HG03460 (cell line): ENCODE results near the gene FOXA3.

Experiments
- ATAC-seq: cut with Tn5 transposase; IDR thresholded peaks from one replicate; pipeline ENCODE4 v1.9.1; 2021; ENCODE audit not compliant: unreplicated experiment

FOXA3 gene

GRCh38 chr19:45872095-45872919 lies 8.2 kb downstream of the FOXA3 start:
- ATAC-seq: no peak

GRCh38 chr19:45873219-45873772 lies 9.2 kb downstream of the FOXA3 start:
- no peak for ATAC-seq

- ATAC-seq: no peak
Measured at GRCh38 chr19:45874620-45874966, 10.5 kb downstream of the FOXA3 start.

GRCh38 chr19:45876161-45876410 lies 12.0 kb downstream of the FOXA3 start:
- no peak for ATAC-seq

GRCh38 chr19:45876411-45877197 lies 12.5 kb downstream of the FOXA3 start:
- ATAC-seq: no peak

GRCh38 chr19:45878043-45878794 lies 14.1 kb downstream of the FOXA3 start:
- no peak for ATAC-seq

GRCh38 chr19:45879055-45879454 lies 14.9 kb downstream of the FOXA3 start:
- no peak for ATAC-seq

- ATAC-seq: no peak
Measured at GRCh38 chr19:45879971-45880370, 15.8 kb downstream of the FOXA3 start.

GRCh38 chr19:45881082-45881908 lies 17.2 kb downstream of the FOXA3 start:
- no peak for ATAC-seq

GRCh38 chr19:45881909-45882528 lies 17.9 kb downstream of the FOXA3 start:
- ATAC-seq: no peak

- ATAC-seq: no peak
Measured at GRCh38 chr19:45882652-45883585, 18.8 kb downstream of the FOXA3 start.

- ATAC-seq: no peak
Measured at GRCh38 chr19:45883586-45883880, 19.4 kb downstream of the FOXA3 start.

- no peak for ATAC-seq
Measured at GRCh38 chr19:45883881-45884681, 20.0 kb downstream of the FOXA3 start.

GRCh38 chr19:45884682-45885555 lies 20.8 kb downstream of the FOXA3 start:
- ATAC-seq: no peak

- ATAC-seq: peak; percentile 46
Measured at GRCh38 chr19:45885556-45886426, 21.7 kb downstream of the FOXA3 start, which contains the start of gene IRF2BP1. IRF2BP1 (minus strand) TSS chr19:45886141; CDS start chr19:45885774, 367 bp downstream.

- peak; percentile 40 for ATAC-seq
Measured at GRCh38 chr19:45886427-45887199, 22.5 kb downstream of the FOXA3 start.
